Uterus (tissue), 2 donors: ENCODE data around the gene SLC26A1.

Experiments used
- POLR2A ChIP-seq, 2 donors: fragments of 450-650 bp; IDR thresholded peaks; one replicate each; pipeline ENCODE4 v1.6.1; 2016; ENCODE audit warnings: antibody characterized with exemption in 2 of 2, mild to moderate bottlenecking in 1 of 2, moderate library complexity in 1 of 2
- TF ChIP-seq, protein P1 (sequence below), 4 experiments: fragments of 200-600 bp in 2 of 4; fragments of 450-650 bp in 2 of 4; sonication (generic) in 2 of 4; IDR thresholded peaks; one replicate each; pipeline ENCODE4 v1.5.1; 2016 to 2019; ENCODE audit warnings: antibody characterized with exemption in 4 of 4, mild to moderate bottlenecking in 2 of 4, moderate library complexity in 1 of 4

DNA sequence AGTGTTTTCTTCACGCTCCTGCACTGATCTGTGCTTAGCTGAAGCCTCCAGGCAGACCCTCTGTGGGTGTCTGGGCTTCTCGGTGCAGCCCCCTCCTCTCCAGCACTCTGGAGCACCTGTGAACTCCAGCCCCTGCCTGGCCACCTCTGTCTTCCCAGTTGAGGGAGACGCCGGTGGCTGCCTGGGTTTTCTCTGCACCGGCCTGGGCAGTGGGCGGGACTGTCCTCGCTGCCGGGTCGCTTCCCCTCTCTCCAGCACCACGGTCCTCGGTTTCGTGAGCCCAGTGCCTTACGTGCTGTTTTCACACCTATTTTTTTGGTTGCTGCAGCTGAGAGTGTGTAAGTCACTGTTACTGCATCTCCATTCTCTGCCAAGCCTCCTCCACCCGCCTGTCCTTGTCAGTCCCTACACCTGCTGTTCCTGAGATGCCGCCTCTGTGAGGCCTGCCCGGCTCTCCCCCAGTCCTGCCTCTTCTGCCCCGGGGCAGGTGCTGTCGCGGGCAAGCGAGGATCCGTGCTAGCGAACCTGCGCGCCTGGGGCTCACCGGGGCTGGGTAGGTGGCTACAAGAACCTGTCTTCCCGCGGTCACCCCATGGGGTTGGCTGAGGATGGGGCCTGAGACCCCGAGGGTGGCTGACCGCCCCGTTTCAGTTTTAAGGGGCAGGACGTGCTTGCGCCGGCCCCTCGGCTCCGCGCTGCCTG lies 15.8 kb upstream of the SLC26A1 start:
- no peak for TF ChIP-seq POLR2A (IDR thresholded peaks at IDR 0.05)
- TF ChIP-seq, protein P1, sequence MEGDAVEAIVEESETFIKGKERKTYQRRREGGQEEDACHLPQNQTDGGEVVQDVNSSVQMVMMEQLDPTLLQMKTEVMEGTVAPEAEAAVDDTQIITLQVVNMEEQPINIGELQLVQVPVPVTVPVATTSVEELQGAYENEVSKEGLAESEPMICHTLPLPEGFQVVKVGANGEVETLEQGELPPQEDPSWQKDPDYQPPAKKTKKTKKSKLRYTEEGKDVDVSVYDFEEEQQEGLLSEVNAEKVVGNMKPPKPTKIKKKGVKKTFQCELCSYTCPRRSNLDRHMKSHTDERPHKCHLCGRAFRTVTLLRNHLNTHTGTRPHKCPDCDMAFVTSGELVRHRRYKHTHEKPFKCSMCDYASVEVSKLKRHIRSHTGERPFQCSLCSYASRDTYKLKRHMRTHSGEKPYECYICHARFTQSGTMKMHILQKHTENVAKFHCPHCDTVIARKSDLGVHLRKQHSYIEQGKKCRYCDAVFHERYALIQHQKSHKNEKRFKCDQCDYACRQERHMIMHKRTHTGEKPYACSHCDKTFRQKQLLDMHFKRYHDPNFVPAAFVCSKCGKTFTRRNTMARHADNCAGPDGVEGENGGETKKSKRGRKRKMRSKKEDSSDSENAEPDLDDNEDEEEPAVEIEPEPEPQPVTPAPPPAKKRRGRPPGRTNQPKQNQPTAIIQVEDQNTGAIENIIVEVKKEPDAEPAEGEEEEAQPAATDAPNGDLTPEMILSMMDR (IDR thresholded peaks at IDR 0.05) = no peak
